GM12878 (cell line): Measurements from ENCODE around the gene GRN.

Source experiments
- CEBPB ChIP-seq, 2 experiments: fragments of 150-350 bp in 1 of 2; IDR thresholded peaks; 2 replicates each; pipeline ENCODE4 v1.6.1; 2012 to 2014; ENCODE audit warnings: low read depth in 2 of 2, low read length in 2 of 2, borderline replicate concordance in 1 of 2, inconsistent platforms in 1 of 2
- CHD1 ChIP-seq: IDR thresholded peaks from 2 replicates; pipeline ENCODE4 v1.6.1; 2012; ENCODE audit warnings: low read depth, low read length, improper control_type of control experiment
- EGR1 ChIP-seq, 2 experiments: IDR thresholded peaks; 1 replicate in 1 of 2; 2 replicates in 1 of 2; pipeline ENCODE4 v1.6.1; 2011 to 2012; ENCODE audit warnings: low read depth in 2 of 2, low read length in 2 of 2, borderline replicate concordance in 1 of 2, mild to moderate bottlenecking in 1 of 2, moderate library complexity in 1 of 2
- ESRRA ChIP-seq: IDR thresholded peaks from 2 replicates; pipeline ENCODE4 v1.6.1; 2012; ENCODE audit warnings: mild to moderate bottlenecking, low read length, improper control_type of control experiment
- IKZF1 ChIP-seq: fragments of 450-650 bp; conservative IDR thresholded peaks from 2 replicates; pipeline ENCODE4 v1.6.1; 2017; ENCODE audit warnings: antibody characterized with exemption, mild to moderate bottlenecking
- POLR2A ChIP-seq: IDR thresholded peaks from 2 replicates; pipeline ENCODE4 v1.6.1; 2011; ENCODE audit warnings: low read depth, mild to moderate bottlenecking, low read length
- RAD21 ChIP-seq: IDR thresholded peaks from 2 replicates; pipeline ENCODE4 v1.6.1; 2011; ENCODE audit warnings: mild to moderate bottlenecking, low read depth, low read length, moderate library complexity; ENCODE audit not compliant: insufficient read depth
- RB1 ChIP-seq: fragments of 450-650 bp; formaldehyde crosslinking; IDR thresholded peaks from 2 replicates; pipeline ENCODE4 v1.6.1; 2017; ENCODE audit warnings: mild to moderate bottlenecking, borderline replicate concordance
- RFX5 ChIP-seq: IDR thresholded peaks from 2 replicates; pipeline ENCODE4 v1.6.1; 2011; ENCODE audit warnings: low read depth, low read length, improper control_type of control experiment
- SIX5 ChIP-seq: IDR thresholded peaks from 2 replicates; pipeline ENCODE4 v1.6.1; 2011; ENCODE audit warnings: mild to moderate bottlenecking, low read depth, low read length, moderate library complexity; ENCODE audit not compliant: severe bottlenecking
- TF ChIP-seq, protein P1 (sequence below): fragments of 450-650 bp; IDR thresholded peaks from 2 replicates; pipeline ENCODE4 v1.6.1; 2016; ENCODE audit warnings: mild to moderate bottlenecking
- TF ChIP-seq, protein P2 (sequence below): IDR thresholded peaks from 2 replicates; pipeline ENCODE4 v1.6.1; 2012; ENCODE audit warnings: low read depth, low read length, improper control_type of control experiment

DNA sequence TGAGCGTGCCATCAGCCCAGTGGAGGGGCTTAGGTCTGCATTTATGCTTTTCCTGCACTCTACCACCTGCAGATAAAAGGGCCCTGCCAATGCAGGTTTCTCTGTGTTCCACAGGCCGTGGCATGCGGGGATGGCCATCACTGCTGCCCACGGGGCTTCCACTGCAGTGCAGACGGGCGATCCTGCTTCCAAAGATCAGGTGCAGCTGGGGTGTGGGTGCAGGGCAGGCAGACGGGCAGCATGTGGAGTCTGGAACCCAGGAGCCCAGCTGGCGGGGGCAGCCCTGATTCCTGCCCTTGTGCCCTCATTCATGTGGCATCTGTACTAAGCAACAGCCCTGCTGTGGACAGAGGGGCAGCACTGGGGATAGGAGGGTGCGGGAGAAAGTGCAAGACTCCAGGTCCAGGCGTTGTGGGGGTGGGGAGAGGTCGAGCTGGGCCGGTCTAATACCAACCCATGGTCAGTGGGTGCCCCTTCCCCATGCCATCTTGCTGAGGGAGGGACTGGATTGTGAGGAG is 4.5 kb downstream of the GRN start:
- TF ChIP-seq, protein P1, sequence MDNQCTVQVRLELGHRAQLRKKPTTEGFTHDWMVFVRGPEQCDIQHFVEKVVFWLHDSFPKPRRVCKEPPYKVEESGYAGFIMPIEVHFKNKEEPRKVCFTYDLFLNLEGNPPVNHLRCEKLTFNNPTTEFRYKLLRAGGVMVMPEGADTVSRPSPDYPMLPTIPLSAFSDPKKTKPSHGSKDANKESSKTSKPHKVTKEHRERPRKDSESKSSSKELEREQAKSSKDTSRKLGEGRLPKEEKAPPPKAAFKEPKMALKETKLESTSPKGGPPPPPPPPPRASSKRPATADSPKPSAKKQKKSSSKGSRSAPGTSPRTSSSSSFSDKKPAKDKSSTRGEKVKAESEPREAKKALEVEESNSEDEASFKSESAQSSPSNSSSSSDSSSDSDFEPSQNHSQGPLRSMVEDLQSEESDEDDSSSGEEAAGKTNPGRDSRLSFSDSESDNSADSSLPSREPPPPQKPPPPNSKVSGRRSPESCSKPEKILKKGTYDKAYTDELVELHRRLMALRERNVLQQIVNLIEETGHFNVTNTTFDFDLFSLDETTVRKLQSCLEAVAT, result no peak
- no peak for TF ChIP-seq CEBPB (IDR thresholded peaks at IDR 0.05; ENCODE audit: borderline replicate concordance in 1 of 2, low read depth in 2 of 2, low read length in 2 of 2)
- no peak for TF ChIP-seq RB1
- TF ChIP-seq, protein P2, sequence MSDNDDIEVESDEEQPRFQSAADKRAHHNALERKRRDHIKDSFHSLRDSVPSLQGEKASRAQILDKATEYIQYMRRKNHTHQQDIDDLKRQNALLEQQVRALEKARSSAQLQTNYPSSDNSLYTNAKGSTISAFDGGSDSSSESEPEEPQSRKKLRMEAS, result no peak
- TF ChIP-seq CHD1, result no peak
- TF ChIP-seq IKZF1, result no peak
- no peak for TF ChIP-seq EGR1 (IDR thresholded peaks at IDR 0.05; ENCODE audit: borderline replicate concordance in 1 of 2, low read depth in 2 of 2, low read length in 2 of 2)
- no peak for TF ChIP-seq RAD21
- TF ChIP-seq RFX5, result no peak
- TF ChIP-seq POLR2A, result no peak
- no peak for TF ChIP-seq ESRRA
- TF ChIP-seq SIX5, result no peak
